ENCODE results near the gene KIAA0930. TPM values are rescaled to one million over a fixed set of nuclear protein-coding genes. Genes with fewer than 3 reads are reported as not detected.
"Not testable (repeated sequence)": the region's sequence is repeated elsewhere in the genome, so short reads cannot be mapped to it uniquely, and the experiment has no call there.

KIAA0930 gene
- polyA plus RNA-seq: 1 to 10 TPM; 2.2 to 6.2 (median 4.5) TPM

DNA sequence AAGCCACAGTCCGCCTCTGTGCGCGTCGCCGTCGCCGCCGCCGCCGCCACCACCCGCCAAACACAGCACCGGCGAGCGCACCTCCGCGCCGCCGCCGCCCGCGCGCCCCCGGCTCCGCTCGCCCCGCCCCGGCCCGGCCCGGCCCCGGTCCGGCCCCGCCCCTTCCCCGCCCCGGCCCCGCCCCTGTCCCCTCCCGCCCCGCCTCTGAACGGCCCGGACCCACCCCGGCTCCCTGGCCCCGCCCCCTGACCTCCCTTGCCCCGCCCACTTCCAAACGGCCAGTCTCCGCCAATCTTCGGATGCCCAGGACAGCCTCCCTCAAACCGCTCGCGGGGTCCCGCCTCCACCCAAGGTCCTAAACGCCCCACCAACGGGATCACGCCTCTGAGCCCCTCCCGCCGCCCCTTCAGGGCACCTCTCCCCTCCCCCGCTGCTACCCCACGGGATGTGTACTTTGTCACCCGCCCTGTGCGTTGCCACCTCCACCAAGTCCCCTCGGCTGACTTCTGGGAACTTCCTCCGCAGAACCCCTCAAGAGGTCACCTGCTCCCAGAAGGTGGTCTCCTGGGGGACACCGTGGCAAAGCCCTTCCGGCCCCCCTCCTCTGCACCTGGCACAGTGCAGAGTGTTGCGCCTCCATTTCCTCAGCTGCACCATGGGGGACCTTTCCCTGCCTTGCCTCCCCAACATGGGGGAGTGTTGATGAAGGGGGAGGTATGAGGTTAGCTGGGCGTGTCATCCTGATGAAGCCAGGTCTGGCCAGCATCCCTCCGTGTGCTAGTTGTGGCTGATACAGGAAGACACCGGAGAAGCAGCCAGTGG is at the start of gene KIAA0930:
Gene KIAA0930 (minus strand): TSS at position 85 of the 822 bp plus-strand sequence. CDS start 191 bp downstream, outside the sequence.
- H3K4me1 Mint-ChIP-seq: peaks cover 41 to 49% of the 10 kb centered on the region in 2 donors

DNA sequence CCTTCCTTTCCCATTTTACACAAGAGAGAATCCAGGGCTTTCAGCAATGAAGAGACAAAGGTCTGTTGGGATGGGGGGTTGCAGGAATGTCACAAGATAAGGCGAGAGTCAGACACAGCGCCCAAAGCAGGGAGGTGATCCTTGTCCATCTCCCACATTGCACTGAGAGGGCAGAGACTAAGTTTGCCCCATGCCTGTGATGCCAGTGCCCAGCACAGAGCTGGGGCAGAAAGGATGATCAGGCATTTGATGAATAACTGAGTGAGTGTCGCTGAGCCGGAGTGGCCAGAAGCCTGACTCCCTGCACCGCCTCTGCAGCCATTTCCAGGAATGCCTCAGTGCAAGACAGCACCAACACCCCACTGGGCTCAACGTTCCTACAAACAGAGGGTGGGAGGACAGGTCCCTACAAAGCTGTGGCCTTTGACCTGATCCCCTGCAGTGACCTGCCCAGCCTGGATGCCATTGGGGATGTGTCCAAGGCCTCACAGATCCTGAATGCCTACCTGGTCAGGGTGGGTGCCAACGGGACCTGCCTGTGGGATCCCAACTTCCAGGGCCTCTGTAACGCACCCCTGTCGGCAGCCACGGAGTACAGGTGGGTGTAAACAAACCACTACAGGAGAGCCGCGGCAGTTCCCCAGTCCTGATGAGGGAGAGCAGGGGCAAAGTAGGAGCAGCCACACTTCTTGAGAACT is 46.3 kb upstream of the KIAA0930 start:
- Mint-ChIP-seq H3K9me3 (no peaks in the 10 kb centered on the region), H3K27me3 (ENCODE audit: low read depth in 3 of 3) (peaks cover 10 to 26% (median 17%) of the 10 kb centered on the region in 3 donors), H3K4me1 (no peaks in the 10 kb centered on the region), H3K36me3 (no peaks in the 10 kb centered on the region), H3K27ac (no peak overlapping the region), H3K4me3 (no peak overlapping the region)
- DNase-seq: no peak

More for the DNA sequence above, at the start of gene KIAA0930:
- Mint-ChIP-seq H3K36me3 (peaks cover 0 to 10% (median 0%) of the 10 kb centered on the region in 3 donors), H3K9me3 (no peaks in the 10 kb centered on the region), H3K4me3 (peak within 1 kb of the TSS; percentile 93 to 96 (median 94)), H3K27me3 (ENCODE audit: low read depth in 3 of 3) (peaks cover 5 to 10% (median 8%) of the 10 kb centered on the region in 3 donors), H3K27ac (peak within 1 kb of the TSS; percentile 81 to 93 (median 90))
- peak; percentile 82 to 88 (median 82) for DNase-seq

GRCh38 chr22:45285263-45286058 is 44.8 kb upstream of the KIAA0930 start:
- H3K4me1 Mint-ChIP-seq: no peaks in the 10 kb centered on the region
- DNase-seq: no peak
- H3K9me3 Mint-ChIP-seq: no peaks in the 10 kb centered on the region
- no peak overlapping the region for H3K4me3 Mint-ChIP-seq
- H3K27me3 Mint-ChIP-seq (ENCODE audit: low read depth in 3 of 3): peaks cover 17 to 28% (median 18%) of the 10 kb centered on the region in 3 donors
- no peaks in the 10 kb centered on the region for H3K36me3 Mint-ChIP-seq
- H3K27ac Mint-ChIP-seq: no peak overlapping the region

- peak within 1 kb of the TSS in 1 of 5 donors; percentile 13 for H3K4me3 Mint-ChIP-seq
- no peak for DNase-seq
- no peaks in the 10 kb centered on the region for H3K4me1 Mint-ChIP-seq
- no peak within 1 kb of the TSS for H3K27ac Mint-ChIP-seq
- H3K27me3 Mint-ChIP-seq (ENCODE audit: low read depth in 3 of 3): peaks cover 17 to 28% (median 18%) of the 10 kb centered on the region in 3 donors
- no peaks in the 10 kb centered on the region for H3K9me3 Mint-ChIP-seq
- no peaks in the 10 kb centered on the region for H3K36me3 Mint-ChIP-seq
These were observed 44.1 kb upstream of the KIAA0930 start, which contains the start of gene UPK3A for GRCh38 chr22:45284705-45285262. Gene UPK3A (plus strand): TSS chr22:45284949. CDS start chr22:45285014, 65 bp downstream.

- no peak for DNase-seq
- Mint-ChIP-seq H3K4me1 (no peaks in the 10 kb centered on the region), H3K27me3 (ENCODE audit: low read depth in 3 of 3) (peaks cover 8 to 19% (median 10%) of the 10 kb centered on the region in 3 donors), H3K27ac (no peak overlapping the region), H3K9me3 (no peaks in the 10 kb centered on the region), H3K36me3 (no peaks in the 10 kb centered on the region), H3K4me3 (no peak overlapping the region)
These were observed 40.3 kb upstream of the KIAA0930 start for GRCh38 chr22:45281010-45281409.

GRCh38 chr22:45280587-45280980 is 39.9 kb upstream of the KIAA0930 start:
- no peak overlapping the region for H3K27ac Mint-ChIP-seq
- no peaks in the 10 kb centered on the region for H3K36me3 Mint-ChIP-seq
- no peak overlapping the region for H3K4me3 Mint-ChIP-seq
- H3K4me1 Mint-ChIP-seq: no peaks in the 10 kb centered on the region
- no peak for DNase-seq
- peaks cover 8 to 16% (median 10%) of the 10 kb centered on the region in 3 donors for H3K27me3 Mint-ChIP-seq (ENCODE audit: low read depth in 3 of 3)
- H3K9me3 Mint-ChIP-seq: no peaks in the 10 kb centered on the region

DNA sequence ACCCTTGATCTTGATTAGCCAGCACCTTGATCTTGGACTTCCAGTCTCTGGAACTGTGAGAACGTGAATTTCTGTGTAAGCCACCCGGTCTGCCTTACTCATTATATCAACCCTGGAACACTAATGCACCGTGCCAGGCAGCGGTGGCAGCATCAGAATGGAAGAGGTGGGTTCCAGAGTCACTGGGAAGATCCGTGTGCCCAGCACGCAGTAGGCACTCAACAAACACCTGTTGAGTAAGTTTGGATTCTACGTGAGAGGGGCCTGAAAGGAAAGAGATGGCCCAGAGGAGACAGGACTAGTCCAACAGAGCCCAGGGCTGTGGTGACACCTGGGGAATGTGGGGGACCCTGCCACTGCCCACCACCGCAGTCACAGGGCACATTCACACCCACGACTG is 37.4 kb upstream of the KIAA0930 start:
- Mint-ChIP-seq H3K36me3 (no peaks in the 10 kb centered on the region), H3K4me1 (no peaks in the 10 kb centered on the region), H3K27ac (no peak overlapping the region), H3K27me3 (ENCODE audit: low read depth in 3 of 3) (peaks cover 5 to 13% (median 13%) of the 10 kb centered on the region in 3 donors), H3K9me3 (no peaks in the 10 kb centered on the region), H3K4me3 (no peak overlapping the region)
- no peak for DNase-seq

DNA sequence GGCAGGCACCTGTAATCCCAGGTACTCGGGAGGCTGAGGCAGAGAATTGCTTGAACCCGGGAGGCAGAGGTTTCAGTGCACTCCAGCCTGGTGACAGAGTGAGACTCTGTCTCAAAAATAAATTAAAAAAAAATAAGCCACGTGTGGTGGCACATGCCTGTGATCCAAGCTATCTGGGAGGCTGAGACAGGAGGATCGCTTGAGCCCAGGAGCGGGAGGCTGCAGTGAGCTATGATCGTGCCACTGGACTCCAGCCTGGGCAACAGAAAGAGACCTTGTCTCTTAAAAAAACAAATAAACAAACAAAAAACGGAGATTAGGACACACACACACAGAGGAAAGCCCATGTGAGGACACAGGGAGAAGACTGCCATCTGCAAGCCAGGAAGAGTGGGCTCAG is 37.0 kb upstream of the KIAA0930 start:
- peaks cover 4 to 13% (median 13%) of the 10 kb centered on the region in 3 donors for H3K27me3 Mint-ChIP-seq (ENCODE audit: low read depth in 3 of 3)
- H3K4me3 Mint-ChIP-seq: not testable (repeated sequence)

GRCh38 chr22:45276507-45277105 is 35.9 kb upstream of the KIAA0930 start:
- Mint-ChIP-seq H3K36me3 (no peaks in the 10 kb centered on the region), H3K4me3 (no peak overlapping the region), H3K9me3 (no peaks in the 10 kb centered on the region), H3K27me3 (ENCODE audit: low read depth in 3 of 3) (peaks cover 4 to 12% (median 11%) of the 10 kb centered on the region in 3 donors), H3K27ac (no peak overlapping the region), H3K4me1 (no peaks in the 10 kb centered on the region)
- no peak for DNase-seq

More for the DNA sequence above, 37.0 kb upstream of the KIAA0930 start:
- not testable (repeated sequence) for H3K27ac Mint-ChIP-seq, H3K36me3 Mint-ChIP-seq, H3K9me3 Mint-ChIP-seq, H3K4me1 Mint-ChIP-seq, DNase-seq

GRCh38 chr22:45273452-45274075 is 32.9 kb upstream of the KIAA0930 start:
- peaks cover 4 to 24% (median 17%) of the 10 kb centered on the region in 3 donors for H3K27me3 Mint-ChIP-seq (ENCODE audit: low read depth in 3 of 3)
- H3K27ac Mint-ChIP-seq: no peak overlapping the region
- no peaks in the 10 kb centered on the region for H3K9me3 Mint-ChIP-seq
- no peaks in the 10 kb centered on the region for H3K36me3 Mint-ChIP-seq
- peaks cover 9 to 13% of the 10 kb centered on the region in 2 donors for H3K4me1 Mint-ChIP-seq
- no peak for DNase-seq
- H3K4me3 Mint-ChIP-seq: no peak overlapping the region

- no peak overlapping the region for H3K4me3 Mint-ChIP-seq
- H3K4me1 Mint-ChIP-seq: peaks cover 9 to 13% of the 10 kb centered on the region in 2 donors
- no peak overlapping the region for H3K27ac Mint-ChIP-seq
- no peaks in the 10 kb centered on the region for H3K36me3 Mint-ChIP-seq
- H3K27me3 Mint-ChIP-seq (ENCODE audit: low read depth in 3 of 3): peaks cover 2 to 24% (median 15%) of the 10 kb centered on the region in 3 donors
- no peaks in the 10 kb centered on the region for H3K9me3 Mint-ChIP-seq
- no peak for DNase-seq
These were observed 31.8 kb upstream of the KIAA0930 start for GRCh38 chr22:45272498-45272897.

GRCh38 chr22:45271667-45272201 is 31.0 kb upstream of the KIAA0930 start:
- no peaks in the 10 kb centered on the region for H3K36me3 Mint-ChIP-seq
- H3K9me3 Mint-ChIP-seq: no peaks in the 10 kb centered on the region
- DNase-seq: no peak
- peaks cover 2 to 26% (median 15%) of the 10 kb centered on the region in 3 donors for H3K27me3 Mint-ChIP-seq (ENCODE audit: low read depth in 3 of 3)
- peaks cover 9 to 13% of the 10 kb centered on the region in 2 donors for H3K4me1 Mint-ChIP-seq
- H3K27ac Mint-ChIP-seq: no peak overlapping the region
- H3K4me3 Mint-ChIP-seq: no peak overlapping the region
